Measurements from ENCODE around the gene COL4A2.
"Not testable (repeated sequence)": the region's sequence is repeated elsewhere in the genome, so short reads cannot be mapped to it uniquely, and the experiment has no call there.

COL4A2 gene

DNA sequence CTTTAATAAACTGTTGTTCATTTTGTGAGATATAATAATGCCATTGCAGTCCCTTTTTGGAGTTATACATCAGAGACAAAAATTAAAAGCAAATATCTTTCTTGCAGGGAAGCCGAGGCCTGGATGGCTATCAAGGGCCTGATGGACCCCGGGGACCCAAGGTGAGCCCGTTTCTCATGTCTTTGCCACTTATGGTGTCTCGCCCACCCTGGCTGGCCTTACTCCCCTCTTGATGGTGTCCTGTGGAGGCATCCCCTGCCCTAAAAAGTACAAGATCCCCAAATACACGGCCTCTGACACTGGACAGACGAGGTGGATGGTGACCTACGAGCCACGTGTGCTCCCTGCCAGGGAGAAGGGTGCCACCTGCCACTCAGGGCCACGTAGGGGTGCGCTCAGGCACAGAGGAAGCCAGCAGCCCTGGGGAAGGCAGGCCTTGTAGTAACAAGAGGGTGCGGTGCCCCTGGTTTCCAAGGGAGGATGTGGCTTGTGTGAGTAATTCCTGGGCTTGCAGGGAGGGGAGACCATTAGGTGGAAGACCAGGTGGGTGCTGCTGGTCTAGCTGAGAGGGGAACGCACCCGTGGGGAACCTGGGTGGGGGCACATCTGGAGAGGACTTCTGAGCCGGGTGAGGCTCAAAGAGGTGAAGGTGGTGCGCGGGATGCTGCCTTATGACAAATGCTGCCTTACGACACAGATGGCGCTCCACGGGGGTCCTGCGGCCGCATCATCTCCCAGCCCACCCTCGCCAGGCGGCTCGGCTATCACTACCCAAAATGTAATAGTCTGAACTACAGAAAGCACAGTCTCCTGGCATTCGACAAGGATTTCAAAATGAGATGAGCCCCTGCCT, 138.9 kb downstream of the COL4A2 start:
- no peak for DNase-seq

- no peak for DNase-seq
Measured at GRCh38 chr13:110446575-110446890, 139.4 kb downstream of the COL4A2 start.

DNA sequence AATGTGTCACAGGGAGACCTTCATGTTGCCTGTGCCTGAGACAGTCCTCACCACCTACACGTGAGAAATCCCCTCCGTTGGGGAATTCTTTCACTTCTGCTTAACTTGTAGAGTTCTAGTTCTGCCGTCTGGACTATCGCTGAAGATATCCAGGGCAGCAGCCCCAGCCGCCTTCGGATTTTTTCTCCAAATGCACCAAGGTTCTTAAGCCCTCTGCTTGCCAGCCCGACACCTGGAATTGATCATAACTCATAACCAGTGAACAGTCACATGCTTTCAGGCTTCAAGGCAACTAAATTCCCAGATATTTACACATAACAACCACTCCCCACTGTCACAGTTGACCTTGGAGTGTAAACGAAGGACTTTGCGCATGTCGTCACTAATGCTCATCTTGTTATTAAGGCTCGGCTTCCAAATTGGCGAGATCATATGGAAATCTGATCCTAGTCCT, 140.0 kb downstream of the COL4A2 start:
- DNase-seq, result no peak

GRCh38 chr13:110447801-110448200, 140.7 kb downstream of the COL4A2 start:
- DNase-seq, result no peak

GRCh38 chr13:110448230-110448629, 141.1 kb downstream of the COL4A2 start:
- no peak for DNase-seq

- DNase-seq, result no peak
Measured at GRCh38 chr13:110448677-110449076, 141.6 kb downstream of the COL4A2 start.

DNA sequence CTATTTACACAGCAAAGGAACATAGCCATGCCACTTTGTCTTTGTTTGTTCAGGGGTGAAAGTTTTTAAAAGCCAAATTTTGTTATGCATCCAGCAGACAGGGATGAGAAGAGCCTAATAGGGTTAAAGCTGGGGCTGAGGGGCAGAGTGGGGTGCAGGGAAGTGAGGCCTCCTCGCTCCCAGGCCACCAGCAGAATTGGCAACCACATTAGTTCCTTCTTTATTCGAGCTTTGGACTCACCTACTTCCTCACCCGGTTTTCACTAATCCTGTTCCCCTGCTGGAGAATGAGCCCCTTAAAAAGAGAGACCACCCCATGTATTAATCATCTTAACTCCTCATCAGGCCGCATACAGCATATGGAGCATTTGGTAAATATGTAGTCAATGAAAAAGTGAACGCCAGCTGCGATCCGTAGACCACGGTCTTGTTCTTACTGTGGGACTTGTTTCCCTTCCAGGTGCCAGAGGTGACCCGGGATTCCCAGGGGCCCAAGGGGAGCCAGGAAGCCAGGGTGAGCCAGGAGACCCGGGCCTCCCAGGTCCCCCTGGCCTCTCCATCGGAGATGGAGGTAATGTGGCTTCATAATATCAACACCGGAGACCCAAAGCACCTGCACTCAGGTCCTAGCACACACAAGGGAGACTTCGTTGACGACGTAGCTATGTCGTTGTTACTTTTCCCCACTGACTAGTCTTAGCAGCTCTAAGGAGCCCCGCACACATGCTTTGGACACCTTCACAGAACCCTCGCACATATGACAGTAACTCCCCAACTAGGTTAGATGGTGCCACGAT, 142.3 kb downstream of the COL4A2 start:
- no peak for DNase-seq

GRCh38 chr13:110450016-110450900, 143.2 kb downstream of the COL4A2 start:
- DNase-seq, result no peak

- DNase-seq, result no peak
Measured at GRCh38 chr13:110450941-110451730, 144.1 kb downstream of the COL4A2 start.

GRCh38 chr13:110453091-110453490, 146.0 kb downstream of the COL4A2 start:
- not testable (repeated sequence) for DNase-seq

DNA sequence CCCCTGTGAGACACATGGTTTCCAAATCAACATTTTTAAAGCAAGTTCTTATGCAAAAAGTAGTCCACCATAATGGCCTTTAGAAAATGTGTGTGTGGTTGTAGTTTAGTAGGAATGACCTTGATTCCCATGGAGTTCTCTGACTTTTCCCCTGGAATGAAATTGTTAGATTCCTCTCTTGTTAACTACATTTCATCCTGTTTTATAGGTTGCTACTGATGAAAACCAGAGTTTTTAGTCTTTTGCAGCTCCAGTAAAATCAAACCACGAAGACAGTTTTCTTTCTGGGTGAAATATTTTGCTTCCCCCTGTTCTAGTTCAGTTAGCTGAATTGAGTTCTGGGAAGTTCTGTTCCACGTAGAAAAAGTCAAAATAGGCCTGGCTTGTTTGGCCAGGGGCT, 146.7 kb downstream of the COL4A2 start:
- no peak for DNase-seq

DNA sequence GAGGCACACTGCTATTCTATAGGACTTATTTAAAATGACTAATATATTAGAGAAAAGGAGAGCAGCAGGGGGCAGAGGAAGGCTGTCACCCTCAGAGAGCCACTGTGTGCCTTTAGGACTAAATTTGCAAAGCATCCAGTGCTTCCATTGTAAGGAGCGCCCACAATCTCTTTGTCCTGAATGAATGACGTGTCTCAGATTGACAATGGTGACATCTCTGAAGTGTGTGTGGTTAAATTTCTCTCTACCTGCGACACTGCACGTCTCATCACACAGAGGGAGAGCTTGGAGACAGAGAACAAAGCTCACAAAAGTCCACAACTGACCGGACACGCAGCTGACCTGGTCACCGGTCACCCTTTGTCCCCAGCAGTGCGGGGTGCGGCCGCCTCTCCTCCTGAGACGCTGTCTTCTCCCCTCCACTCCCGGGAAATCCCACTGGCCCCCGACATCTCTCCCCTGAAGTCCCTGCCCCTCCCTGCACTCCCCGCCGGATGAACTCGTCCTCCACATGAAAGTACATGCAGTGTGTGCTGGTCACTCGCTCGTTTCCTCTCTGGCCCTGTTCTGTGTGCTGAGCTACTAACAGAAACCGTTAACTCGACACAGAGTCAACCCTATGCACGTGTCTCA, 147.3 kb downstream of the COL4A2 start:
- no peak for DNase-seq

GRCh38 chr13:110454956-110455355, 147.9 kb downstream of the COL4A2 start:
- no peak for DNase-seq

- no peak for DNase-seq
Measured at GRCh38 chr13:110455444-110455843, 148.4 kb downstream of the COL4A2 start.

DNA sequence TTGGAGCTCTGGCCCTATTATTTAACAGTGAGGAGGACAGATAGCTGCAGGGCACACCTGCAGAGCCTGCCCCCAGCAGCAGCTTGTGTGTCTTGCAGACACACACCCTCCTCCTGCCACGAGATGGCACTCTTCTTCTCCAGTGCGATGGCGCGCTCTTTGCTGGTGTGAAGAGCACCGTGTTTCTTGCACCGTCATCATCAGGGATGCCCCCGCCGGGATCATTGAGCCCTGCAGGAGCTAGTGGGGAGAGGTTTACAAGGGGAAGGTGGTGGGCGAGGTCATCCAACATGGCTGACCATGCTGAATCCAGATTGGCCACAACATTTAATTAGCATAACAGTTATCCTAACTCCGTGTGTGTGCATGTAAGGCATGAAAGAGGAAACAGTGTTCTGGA, 148.9 kb downstream of the COL4A2 start:
- peak in 1 of 2 experiments; percentile 1 for DNase-seq

- no peak for DNase-seq
Measured at GRCh38 chr13:110456550-110456949, 149.5 kb downstream of the COL4A2 start.

DNA sequence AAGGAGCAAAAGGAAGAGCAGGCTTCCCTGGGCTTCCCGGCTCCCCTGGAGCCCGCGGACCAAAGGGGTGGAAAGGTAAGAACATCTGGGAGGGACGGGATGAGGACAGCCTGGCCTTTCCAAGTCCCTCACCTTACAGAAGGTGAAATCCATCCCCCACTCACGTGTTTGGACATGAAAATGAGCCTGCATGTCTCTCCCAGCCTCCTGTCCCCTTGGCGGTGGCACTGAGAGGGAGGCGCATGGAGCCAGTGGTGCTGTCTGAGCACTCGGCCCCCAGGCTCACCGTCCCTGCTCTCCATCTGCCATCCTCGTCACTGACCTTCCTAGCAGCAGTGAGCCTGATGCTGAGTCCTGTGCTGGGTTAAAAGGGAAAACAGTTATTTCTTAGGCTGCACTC, 150.3 kb downstream of the COL4A2 start:
- DNase-seq, result no peak

DNA sequence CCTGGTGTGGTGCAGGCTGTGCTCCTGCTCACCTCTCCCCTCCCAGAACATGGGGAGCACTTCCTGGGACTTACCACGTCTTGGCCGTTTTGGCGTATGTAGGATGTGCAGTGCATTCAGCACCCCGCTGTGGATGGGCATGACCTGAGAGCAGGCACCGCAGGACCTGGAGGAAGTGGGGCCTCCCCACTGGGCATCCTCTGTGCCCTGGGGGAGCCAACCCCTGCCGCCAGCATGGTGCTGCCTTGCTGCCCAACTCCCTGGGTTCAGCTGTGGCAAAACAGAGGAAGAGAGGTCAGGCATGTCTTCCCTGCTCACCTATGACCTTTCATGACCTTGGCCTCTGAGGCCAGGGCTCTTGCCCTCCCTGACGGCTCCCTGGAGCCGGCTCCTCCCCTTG, 150.9 kb downstream of the COL4A2 start:
- no peak for DNase-seq

DNA sequence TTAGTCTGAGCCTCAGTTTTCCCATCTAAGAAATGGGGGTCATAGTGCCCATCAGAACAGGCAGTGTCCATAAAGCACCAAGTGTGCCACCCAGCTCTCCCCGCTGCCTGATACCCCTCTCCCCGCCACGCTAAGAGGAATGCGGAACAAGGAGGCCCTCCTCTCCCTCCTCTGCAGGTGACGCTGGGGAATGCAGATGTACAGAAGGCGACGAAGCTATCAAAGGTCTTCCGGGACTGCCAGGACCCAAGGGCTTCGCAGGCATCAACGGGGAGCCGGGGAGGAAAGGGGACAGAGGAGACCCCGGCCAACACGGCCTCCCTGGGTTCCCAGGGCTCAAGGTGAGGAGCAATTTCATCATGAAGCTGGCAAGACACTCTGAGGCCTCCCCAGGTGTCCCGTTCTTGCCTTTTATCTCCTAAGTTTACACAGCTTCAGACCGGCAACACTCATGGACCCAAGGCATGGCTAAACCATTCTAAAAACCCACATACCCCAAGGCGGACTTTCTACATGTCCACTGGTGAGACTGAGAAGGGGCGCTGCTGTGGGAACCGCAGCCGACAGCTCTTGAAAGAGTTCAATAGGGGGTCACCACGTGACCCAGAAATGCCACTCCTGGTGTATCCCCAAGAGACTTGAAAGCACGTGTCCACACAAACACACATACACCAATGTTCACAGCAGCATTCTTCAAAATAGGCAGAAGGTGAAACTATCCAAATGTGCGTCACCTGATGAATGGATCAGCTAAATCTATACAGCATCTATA, 151.7 kb downstream of the COL4A2 start:
- no peak for DNase-seq

DNA sequence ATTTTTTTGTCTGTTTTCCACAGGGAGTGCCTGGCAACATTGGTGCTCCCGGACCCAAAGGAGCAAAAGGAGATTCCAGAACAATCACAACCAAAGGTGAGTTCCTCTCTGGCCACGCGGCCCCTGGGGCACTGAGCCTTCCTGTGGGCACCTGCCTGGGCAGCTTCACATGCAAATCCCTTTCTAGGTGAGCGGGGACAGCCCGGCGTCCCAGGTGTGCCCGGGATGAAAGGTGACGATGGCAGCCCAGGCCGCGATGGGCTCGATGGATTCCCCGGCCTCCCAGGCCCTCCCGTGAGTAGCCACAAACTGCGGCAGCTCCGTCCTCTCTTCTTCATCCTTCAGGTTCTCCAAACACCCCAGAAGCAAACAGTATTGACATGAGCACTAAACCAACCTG, 155.0 kb downstream of the COL4A2 start:
- no peak for DNase-seq

- no peak for DNase-seq
Measured at GRCh38 chr13:110463156-110463555, 156.1 kb downstream of the COL4A2 start.

Data from NCI-H446 (cell line).